Activated CD8-positive, alpha-beta memory T cell treated with anti-CD3 and anti-CD28 coated beads, Interleukin-2, amount 50 U/mL, for 24 hours (primary cell): ENCODE data around the gene PRKCZ.
"Not testable (repeated sequence)": the region's sequence is repeated elsewhere in the genome, so short reads cannot be mapped to it uniquely, and the experiment has no call there.

ENCODE experiments used
- DNase-seq: peaks from one replicate; pipeline ENCODE4 v3.0.0-alpha.2; 2020; ENCODE audit errors: extremely low read depth

PRKCZ gene

DNA sequence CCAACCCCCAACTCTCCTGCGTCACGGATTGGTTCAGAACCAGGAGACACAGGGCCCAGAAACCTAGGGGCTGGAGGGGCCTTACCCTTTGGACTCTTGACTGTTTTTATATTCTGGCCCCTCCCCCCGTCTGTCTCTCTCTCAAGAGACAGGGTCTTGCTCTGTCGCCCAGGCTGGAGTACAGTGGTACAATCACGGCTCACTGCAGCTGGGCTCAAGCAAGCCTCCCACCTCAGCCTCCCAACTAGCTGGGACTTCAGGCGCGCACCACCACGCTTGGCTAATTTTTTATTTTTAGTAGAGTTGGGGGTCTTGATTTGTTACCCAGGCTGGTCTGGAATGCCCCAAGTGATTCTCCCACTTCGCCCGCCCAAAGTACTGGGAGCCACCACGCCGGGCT, 52.5 kb downstream of the PRKCZ start:
- no peak for DNase-seq

DNA sequence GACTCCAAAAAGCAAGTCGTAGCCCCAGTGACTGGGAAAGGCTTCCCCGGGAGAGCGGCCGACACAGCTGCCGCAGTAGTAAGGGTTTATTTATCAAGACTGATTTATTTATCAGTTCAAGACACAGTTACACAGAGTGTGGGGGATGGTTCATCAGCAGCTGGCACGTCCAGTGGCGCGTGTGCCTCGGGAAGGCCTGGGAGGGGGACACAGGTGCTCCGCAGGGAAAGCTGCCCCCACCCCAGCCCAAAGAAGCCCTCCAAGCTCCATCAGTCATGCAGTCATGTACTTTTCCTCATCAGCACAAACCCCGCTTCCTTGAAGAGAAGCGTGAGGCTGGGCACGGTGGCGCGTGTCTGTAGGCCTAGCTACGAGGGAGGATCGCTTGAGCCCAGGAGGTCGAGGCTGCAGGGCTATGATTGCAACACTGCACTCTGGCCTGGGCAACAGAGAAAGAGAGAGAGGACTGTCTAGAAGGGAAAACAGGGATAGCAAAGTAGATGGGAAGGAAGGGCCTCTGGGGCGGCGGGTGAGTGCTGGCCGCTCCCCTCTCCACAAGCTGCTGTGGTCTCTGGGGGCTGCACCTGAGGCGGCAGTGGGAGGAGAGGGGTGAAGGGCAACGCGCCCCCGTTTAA, 53.2 kb downstream of the PRKCZ start:
- DNase-seq = no peak

DNA sequence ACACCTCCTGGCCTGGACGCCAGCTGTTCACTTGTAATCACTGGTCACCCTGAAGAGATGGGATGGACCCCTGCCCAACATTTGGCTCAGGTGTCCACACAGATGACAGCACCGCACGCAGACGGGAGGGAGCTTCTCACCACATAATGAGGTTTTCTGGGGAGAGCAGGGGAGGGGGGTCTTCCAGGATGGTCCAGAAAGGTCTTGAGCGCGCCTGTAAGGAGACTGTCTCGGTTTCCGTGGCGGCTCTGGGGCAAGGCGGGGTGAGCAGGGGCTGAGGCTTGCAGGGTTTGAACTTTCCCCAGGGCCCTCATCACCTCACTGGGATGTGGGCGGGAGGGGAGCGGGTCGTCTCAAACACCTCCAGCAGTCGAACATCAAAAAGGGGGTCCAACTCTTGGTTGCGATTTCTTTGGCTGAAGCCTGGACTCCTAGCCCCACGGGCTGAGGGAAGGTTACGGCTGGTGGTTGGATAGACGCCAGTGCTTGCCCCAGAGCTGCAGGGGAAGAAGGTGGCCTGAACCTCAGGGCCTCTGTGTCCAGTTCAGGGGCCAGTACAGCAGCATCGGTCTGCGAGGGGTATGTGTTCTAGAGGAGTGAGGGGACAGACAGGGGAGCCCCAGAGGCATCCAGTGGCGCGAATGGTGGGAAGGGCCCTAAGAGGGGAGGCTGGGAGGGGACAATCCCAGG, 53.8 kb downstream of the PRKCZ start:
- no peak for DNase-seq

DNA sequence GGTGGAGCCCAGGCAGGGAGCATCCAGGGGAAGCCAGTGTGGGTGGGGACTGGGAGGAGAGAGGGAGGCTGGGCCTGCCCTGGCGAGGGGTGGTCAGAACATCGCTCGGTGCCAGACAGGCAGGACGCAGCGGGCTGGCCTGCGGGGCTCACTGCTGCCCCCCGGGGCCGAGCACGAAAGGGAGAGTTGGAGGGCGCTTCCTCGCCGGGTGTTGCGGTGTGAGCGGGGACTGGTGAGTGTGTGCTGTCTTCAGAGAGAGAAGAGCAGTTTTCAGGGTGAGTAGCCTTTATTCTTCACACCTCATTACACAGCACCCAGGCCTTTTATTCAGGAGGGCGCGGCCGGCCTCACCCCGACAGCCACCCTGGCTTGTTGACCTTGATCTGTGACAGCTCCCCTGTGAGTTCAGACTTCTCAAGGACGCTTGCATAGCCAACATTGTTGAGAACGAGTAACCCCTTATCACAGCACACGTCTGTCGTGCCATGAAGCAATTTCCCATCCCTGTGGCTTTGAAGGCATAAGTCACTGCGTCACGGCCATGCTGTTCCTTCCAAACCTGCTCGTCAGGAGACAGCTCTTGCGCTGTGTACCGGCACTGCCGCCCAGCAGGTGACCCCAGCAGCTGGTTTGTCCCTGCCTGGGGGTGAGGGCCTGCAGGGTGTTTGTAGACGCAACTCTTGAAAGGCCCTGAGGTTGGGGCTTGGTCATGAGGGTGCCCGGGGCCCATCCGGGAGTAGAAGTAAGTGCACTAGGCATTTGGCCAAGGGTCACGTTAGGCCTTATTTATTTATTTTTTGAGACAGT, 54.6 kb downstream of the PRKCZ start:
- DNase-seq = no peak

DNA sequence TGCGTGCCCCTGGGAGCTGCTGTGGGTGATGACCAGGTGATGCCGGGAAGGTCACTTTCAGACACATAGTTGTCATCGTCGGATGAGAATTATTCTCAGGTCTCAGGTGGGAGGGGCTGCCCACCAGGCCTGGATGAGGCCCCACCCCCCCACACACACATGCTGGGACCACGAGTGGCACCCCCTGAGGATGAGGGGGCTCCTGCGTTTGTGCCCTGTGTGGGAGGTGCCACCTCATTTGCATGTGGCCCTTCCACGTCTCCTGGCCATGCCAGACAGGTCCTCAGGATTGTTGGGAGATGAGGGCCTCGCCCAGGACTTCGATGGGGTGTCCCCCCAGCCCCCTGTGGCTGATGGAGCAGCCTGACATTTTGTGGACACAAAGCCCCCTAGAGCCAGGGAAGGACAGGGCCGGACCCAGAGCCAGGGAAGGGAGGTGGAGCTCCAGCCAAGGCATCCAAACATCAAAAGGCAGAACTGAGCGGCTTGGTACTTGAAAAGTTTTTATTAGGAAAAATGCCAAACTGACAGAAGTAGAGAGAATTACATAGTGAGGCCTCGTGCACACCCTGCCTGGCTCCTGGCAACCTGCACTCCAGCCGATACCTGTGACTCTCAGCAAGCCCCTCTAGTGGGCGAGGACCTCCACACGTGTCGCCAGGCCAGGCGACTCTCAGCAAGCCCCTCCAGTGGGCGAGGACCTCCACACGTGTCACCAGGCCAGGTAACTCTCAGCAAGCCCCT, 55.7 kb downstream of the PRKCZ start:
- DNase-seq = no peak

DNA sequence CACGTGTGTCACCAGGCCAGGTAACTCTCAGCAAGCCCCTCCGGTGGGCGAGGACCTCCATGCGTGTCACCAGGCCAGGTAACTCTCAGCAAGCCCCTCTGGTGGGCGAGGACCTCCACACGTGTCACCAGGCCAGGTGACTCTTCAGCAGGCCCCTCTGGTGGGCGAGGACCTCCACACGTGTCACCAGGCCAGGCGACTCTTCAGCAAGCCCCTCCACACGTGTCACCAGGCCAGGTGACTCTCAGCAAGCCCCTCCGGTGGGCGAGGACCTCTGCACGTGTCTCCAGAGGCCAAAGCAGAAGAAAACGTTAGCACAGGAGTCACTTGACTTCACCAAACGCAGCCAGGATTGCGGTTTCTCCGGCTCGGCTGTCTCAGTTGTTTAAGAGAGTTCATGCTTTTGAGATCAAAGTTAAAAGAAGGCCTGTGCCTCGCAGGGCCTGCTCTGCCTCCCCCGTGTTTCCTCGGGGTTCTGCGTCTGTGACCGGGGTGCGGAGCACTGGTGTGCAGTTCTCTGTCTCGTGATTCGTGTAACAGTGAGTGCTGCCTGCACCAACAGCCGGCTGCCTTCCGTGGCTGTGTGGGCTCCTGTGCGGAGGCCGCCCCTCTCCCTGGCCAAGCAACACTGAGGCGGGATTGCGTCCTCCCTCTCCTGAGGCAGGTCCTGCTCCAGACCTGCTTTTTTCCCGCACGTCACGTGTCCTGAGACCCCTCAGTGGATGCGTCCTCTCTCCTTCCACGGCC, 56.6 kb downstream of the PRKCZ start:
- no peak for DNase-seq

DNA sequence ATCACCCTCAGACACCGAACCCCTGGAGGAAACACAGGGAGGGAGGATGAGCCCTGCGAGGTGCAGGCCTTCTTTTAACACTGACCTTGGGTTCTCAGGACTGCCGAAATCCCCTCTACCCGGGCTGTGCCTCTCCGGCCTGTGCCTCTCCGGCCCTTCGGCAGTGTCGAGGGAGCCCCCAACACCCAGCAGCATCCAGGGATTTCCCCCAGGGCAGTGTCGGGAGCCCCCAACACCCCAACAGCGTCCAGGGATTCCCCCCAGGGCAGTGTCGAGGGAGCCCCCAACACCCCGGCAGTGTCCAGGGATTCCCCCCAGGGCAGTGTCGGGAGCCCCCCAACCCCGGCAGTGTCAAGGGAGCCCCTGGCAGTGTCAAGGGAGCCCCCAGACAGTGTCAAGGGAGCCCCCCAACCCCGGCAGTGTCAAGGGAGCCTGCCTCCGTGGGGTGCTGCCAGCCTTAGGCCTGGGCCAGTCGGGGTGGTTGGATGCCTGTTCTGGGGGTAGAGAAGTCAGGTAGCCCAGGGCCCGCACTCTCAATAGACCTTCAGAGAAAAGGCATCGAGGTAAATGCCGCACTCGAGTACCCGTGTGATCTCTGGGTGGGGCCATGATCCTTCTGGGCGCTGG, 57.5 kb downstream of the PRKCZ start:
- DNase-seq = no peak

DNA sequence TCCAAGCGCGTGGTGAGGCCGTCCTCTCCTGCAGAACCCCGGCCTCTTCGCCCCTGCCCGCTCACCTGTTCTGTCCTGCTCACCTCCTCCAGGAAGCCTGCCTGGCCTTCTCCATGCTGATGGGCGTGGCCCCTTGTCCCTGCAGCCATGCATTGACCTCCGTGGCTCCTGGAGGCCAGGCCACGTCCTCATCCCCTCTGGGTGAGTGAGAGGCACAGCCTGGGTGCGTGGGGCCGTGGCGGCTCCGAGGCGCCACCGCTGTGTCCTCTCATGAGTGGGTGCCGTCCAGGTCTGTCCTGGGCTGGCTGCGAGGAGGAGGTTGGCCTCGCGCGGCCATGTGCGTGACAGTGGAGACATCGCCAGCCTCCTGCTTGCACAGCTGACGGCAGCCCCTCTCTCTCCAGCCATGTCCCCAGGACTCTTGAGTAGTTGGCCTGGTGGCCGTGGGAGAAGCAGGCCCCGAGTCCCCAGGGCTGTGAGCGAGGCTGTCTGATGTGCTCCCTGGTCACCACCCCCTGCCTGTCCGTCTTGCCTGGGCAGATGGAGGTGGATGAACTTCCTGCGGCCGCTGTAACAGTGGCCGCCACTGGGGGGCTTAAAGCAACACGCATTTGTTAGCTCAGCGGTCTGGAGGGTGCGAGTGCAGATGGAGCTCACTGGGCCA, 58.1 kb downstream of the PRKCZ start:
- DNase-seq = no peak

DNA sequence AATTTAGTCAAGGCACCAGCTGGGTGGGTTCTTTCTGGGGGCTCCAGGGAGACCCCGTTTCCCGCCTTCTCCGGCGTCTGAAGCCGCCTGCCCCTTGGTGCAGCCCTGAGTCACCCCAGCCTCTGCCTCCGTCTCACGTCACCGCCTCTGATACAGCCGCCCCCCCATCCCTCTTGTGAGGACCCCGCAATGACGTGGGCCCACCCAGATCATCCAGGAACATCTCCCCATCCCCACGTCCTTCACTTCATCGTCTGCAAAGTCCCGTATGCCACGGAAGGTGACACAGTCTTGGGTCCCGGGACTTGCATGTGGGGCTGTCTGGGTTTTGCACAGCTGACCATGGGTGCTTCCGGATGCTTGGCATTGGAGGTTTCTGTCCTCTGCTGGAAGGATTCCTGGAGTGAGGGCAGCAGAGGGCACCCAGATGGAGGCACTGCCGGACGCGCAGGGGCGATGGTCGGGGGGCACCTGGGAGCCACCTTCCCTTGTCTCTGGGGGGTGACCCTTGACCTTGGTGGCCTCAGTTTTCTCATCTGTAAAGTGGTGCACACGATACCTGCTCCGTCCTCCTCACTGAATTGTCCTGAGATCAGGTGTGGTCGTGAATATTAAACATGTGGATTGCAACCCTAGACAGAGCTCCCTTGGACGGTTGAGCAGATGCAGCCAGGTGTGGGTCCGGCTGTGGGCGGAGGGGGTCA, 58.8 kb downstream of the PRKCZ start:
- DNase-seq = no peak

DNA sequence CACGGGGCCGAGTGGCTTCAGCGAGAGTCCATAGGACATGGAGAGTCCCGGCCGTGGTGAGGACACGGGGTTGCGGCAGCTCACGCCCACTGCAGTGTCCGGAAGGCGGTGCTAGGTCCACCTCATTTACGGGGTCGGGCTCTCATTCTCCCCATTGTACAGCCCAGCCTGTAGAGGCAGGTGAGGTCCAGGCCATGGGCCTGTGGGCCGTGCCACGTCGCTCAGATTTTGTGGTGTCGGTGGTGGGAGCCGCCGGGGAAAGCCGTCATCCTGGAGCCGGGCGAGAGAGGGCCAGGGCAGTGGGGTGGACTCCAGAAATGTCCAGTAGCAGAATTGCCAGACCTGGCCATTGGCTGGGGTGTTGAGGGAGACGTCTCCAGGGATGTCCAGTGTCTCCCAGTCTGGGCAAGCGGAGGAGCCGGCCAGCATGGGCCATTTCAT, 59.4 kb downstream of the PRKCZ start:
- DNase-seq = no peak

DNA sequence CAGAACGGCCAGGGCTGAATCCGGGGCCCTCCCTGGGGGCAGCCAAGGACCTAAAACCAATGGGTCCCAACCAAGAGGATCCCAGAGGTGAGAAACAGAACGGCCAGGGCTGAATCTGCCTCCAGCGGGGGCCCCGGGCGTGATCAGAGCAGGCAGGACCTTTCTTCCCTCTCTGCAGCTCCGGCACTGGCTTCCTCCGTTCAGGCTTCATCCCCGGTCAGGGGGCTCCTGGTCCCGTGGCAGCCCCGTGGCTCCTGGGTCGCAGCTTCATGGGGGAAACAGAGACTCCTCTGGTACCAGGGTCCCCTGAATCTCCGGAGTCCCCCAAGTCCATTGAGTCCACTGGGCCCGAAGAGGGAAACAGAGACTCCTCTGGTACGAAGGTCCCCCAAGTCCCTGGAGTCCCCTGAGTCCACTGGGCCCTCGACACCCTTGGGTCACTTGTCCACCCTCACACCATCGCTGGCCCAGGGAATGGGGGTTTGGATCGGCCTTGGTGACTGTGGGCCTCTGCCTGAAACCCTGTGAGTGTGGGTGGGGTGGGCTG, 60.1 kb downstream of the PRKCZ start:
- no peak for DNase-seq

DNA sequence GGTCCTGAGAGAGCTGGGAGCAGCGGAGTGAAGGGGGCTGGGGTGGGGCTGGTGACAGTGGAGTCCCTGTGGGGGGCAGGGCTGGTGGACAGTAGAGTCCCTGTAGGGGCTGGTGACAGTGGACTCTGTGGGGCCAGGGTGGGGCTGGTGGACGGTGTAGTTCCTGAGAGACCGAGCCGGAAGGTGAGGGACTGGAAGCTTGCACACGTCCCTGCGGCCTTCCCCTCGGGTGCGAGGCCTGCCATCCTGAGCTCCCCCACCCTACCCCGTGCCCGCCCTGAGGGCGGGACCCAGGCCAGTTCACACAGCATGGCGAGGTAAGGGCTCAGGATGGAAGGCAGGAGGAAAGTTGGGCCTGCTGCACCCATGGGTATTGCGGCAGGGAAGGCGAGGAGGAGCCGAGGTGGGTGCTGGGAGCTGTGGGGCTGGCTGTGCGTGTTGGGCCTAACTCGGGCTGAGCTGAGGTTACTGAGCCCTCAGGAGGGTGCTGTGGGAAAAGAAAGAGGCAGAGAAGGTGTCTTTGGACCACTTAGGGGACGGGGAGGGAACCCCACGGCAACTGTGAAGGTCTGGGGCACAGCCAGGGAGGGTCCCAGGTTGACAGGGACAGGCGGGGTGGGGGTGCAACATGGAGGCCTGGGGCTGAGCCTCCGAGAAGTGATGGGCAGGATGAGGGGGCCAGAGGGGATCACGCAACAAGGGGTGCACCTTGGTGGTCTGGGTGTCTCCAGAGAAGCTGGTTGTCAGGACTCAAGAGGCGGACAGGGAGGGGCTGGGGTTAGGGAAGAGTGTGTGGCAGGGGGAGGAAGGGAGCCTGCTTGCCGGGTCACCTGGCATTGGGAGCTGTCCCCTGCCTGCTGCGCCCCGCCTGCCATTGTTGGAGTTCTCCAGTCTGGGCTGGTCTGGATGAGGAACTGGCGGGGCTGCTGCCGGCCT, 60.8 kb downstream of the PRKCZ start:
- no peak for DNase-seq

DNA sequence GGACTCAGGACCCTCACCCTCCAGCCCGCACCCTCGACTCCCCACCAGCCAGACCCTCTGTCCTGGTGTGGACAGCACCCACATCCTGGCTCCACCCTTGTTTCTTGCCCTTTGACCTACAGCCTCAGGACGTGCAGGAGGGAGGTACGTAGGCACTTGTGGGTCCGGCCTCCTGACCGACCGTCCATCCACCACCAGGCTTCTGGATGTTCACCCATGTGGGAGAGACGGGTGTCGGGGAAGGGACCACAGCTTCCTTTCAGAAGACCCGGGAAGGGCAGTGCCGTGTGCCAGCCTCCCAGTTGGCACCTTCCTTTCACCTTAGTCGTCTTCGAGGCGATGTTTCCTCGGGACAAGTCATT, 61.4 kb downstream of the PRKCZ start:
- no peak for DNase-seq

DNA sequence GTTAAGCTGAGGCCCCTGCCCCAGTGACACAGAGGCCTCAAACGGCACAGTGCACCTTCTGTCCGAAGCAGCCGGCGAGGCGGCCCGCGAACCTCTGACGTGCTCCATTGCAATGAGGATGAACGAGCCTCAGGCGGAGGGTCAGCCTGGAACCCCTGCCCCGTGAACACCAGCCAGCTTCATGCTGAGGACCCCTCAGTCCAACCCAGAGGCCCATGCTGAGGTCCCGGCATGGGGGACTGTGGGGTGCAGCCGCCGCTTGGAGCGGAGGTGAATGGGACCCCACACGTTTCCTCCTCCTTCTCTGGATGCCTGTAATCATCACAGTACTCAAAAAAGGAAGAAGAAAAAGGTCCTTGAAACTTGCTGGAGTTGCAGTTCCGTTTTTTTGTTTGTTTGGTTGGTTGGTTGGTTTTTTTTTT, 62.1 kb downstream of the PRKCZ start:
- no peak for DNase-seq

DNA sequence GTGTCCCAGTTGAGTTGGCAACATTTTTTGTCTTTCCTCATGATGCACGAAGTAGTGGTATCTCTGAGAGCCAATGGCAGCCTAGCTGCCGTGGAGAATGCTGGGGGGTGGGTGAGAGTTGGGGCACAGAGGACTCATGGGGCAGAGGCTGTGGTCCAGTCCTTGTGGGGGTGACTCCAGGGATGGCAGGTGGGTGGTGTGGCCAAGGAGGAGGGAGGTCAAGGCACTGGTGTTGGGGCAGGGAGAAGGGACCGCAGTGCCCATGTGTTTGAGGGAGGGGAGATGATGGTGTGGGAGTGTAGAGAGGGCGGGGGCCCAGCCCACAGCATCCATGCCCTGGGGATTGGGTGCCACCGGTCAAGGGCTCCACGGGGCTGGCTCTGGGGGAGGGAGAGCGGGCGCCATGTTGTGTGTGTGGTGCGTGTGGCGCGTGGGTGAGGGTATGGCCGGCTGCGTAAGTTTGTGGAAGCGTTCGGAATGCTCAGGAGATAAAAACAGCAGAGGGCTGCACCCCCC, 63.5 kb downstream of the PRKCZ start:
- DNase-seq = no peak

DNA sequence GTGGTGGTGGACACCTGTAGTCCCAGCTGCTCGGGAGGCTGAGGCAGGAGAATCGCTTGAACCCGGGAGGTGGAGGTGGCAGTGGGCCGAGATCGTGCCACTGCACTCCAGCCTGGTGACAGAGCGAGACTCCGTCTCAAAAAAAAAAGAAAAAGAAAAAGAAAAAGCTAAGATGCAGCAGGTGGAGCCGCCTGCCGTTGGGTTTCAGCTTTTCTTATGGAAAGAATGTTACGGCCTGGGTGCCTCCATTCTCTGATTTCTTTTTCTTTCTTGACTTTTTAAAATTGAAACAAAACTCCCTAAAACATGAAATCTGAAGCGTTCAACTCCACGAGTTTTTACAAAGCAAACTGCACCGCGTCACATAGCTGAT, 64.4 kb downstream of the PRKCZ start:
- DNase-seq = not testable (repeated sequence)

DNA sequence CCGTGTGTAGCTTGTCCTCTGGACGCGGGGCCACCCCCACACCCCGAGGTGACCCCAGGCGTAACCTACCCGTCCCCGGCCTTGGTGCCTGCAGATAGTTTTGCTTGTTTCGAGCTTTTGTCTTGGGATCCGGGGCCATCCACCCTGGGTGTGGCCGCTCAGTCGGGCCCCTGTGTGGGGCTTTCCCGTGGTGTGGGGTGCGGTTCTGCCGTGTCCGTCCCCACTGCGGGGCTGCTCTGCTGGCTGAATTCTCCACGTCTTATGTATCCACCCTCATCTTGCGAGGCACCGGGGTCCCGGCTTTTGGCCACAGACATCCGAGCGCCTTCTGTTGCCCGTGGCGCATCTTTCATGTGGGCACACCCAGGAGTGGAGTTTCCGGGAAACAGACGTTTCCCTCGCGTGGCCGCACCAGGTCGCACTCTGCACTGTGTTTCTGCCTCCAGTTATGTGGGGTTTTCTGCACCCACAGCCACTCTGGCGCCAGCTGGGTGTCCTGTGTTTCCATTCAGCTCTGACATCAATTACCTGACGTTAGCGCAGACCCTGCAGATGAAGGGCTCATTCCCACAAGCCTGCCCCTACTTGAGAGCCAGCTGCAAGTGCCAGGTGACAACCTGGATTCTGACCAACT, 64.9 kb downstream of the PRKCZ start:
- no peak for DNase-seq
